ENCODE measurements around the gene MBLAC1. TPM values are rescaled to one million over a fixed set of nuclear protein-coding genes. Genes with fewer than 3 reads are reported as not detected.

MBLAC1 gene
- total RNA-seq, 1 experiment from 2014 or later: 0.70 TPM

GRCh38 chr7:100154651-100155491 lies 28.1 kb downstream of the MBLAC1 start:
- ChIA-PET CTCF (no interaction called here), POLR2A (ENCODE audit: unreplicated experiment) (no interaction called here)
- Histone ChIP-seq H3F3A (ENCODE audit: insufficient read depth, low read depth) (peaks cover 73% of the 10 kb centered on the region), H3K27me3 (ENCODE audit: insufficient read depth, low read depth) (no peaks in the 10 kb centered on the region), H3K4me2 (peak overlapping the region; percentile 11), H4K20me1 (ENCODE audit: insufficient read depth) (peaks cover 24% of the 10 kb centered on the region), H2AFZ (no peak overlapping the region), H3K9me2 (ENCODE audit: insufficient read depth) (no peaks in the 10 kb centered on the region), H3K9me3 (ENCODE audit: insufficient read depth, low read depth) (no peaks in the 10 kb centered on the region), H3K4me1 (replicated peaks; ENCODE audit: insufficient read depth) (peaks cover 40% of the 10 kb centered on the region), H3K36me3 (ENCODE audit: low read depth) (peaks cover 4% of the 10 kb centered on the region; the same call in 1 of the 2 replicates), H3K4me3 (no peak overlapping the region), H3K79me2 (ENCODE audit: low read depth) (peaks cover 35% of the 10 kb centered on the region), H3K27ac (peak overlapping the region; percentile 50)
- no TSS peak for BruUV-seq (replicated peaks)
- TF ChIP-seq EZH2 (IDR thresholded peaks at IDR 0.05; ENCODE audit: low read depth): no peak
- TF ChIP-seq, protein P1, sequence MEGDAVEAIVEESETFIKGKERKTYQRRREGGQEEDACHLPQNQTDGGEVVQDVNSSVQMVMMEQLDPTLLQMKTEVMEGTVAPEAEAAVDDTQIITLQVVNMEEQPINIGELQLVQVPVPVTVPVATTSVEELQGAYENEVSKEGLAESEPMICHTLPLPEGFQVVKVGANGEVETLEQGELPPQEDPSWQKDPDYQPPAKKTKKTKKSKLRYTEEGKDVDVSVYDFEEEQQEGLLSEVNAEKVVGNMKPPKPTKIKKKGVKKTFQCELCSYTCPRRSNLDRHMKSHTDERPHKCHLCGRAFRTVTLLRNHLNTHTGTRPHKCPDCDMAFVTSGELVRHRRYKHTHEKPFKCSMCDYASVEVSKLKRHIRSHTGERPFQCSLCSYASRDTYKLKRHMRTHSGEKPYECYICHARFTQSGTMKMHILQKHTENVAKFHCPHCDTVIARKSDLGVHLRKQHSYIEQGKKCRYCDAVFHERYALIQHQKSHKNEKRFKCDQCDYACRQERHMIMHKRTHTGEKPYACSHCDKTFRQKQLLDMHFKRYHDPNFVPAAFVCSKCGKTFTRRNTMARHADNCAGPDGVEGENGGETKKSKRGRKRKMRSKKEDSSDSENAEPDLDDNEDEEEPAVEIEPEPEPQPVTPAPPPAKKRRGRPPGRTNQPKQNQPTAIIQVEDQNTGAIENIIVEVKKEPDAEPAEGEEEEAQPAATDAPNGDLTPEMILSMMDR (conservative IDR thresholded peaks at IDR 0.05): no peak
- DNase-seq: no peak
- intact Hi-C loops (cut with micrococcal nuclease; ENCODE audit: unreplicated experiment): no loop called here

- Histone ChIP-seq H3K4me3 (no peak overlapping the region), H3K9me3 (ENCODE audit: insufficient read depth, low read depth) (no peaks in the 10 kb centered on the region), H3K27me3 (ENCODE audit: insufficient read depth, low read depth) (no peaks in the 10 kb centered on the region), H3K79me2 (ENCODE audit: low read depth) (peaks cover 26% of the 10 kb centered on the region), H2AFZ (no peak overlapping the region), H3K9me2 (ENCODE audit: insufficient read depth) (no peaks in the 10 kb centered on the region), H3K27ac (no peak overlapping the region), H3K4me1 (replicated peaks; ENCODE audit: insufficient read depth) (peaks cover 35% of the 10 kb centered on the region), H3K36me3 (ENCODE audit: low read depth) (peaks cover 4% of the 10 kb centered on the region; the same call in 1 of the 2 replicates), H3K4me2 (no peak overlapping the region), H3F3A (ENCODE audit: insufficient read depth, low read depth) (peaks cover 73% of the 10 kb centered on the region), H4K20me1 (ENCODE audit: insufficient read depth) (peaks cover 24% of the 10 kb centered on the region)
- BruUV-seq (replicated peaks): no TSS peak
- intact Hi-C loops (cut with micrococcal nuclease; ENCODE audit: unreplicated experiment): no loop called here
- no peak for TF ChIP-seq EZH2 (IDR thresholded peaks at IDR 0.05; ENCODE audit: low read depth)
- TF ChIP-seq, protein P1 (conservative IDR thresholded peaks at IDR 0.05): no peak
- no peak for DNase-seq
- ChIA-PET CTCF (no interaction called here), POLR2A (ENCODE audit: unreplicated experiment) (no interaction called here)
These were observed 29.0 kb downstream of the MBLAC1 start for GRCh38 chr7:100155553-100156317.

DNA sequence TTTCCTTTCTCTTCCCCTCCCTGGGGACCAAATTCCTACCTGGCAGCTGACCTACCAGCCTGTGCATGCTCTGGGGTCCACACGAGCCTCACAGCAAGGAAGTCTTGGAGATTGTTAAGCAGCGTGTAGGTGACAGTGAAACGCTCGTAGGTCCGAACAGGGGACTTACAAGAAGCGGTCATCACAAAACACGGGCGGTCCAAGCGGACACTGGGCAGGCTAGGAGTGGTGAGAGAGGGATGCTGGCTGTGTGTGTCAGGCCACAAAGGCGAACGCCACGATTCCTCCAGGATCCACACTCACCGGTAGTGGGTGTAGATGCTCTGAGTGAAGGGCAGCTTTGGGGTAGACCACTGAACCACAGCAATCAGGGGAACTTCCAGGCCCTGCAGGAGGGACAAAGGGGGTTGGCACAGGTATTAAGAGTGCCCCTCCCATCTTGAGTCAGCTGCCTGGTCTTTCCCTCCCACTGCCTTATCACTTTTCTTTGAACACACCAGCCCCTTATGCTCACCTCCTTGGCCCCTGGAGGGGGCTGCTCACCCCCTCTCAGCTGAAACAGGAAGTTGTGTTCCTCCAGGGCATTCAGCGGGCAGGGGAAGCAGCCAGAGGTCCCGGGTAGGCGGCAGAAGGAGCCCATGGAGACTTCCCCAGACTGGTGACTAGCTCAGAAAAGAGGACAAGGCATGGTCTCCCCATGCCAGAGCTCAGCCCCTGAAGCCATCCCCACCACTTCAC lies 29.7 kb downstream of the MBLAC1 start:
- TF ChIP-seq, protein P1 (conservative IDR thresholded peaks at IDR 0.05): no peak
- TF ChIP-seq EZH2 (IDR thresholded peaks at IDR 0.05; ENCODE audit: low read depth): no peak
- Histone ChIP-seq H3K36me3 (ENCODE audit: low read depth) (peaks cover 4% of the 10 kb centered on the region; the same call in 1 of the 2 replicates), H3K9me2 (ENCODE audit: insufficient read depth) (no peaks in the 10 kb centered on the region), H3K4me1 (replicated peaks; ENCODE audit: insufficient read depth) (peaks cover 35% of the 10 kb centered on the region), H3K4me2 (peak overlapping the region; percentile 82), H3K27ac (no peak overlapping the region), H3K4me3 (peak overlapping the region; percentile 86; the same call in 1 of the 2 replicates), H2AFZ (no peak overlapping the region), H3K9me3 (ENCODE audit: insufficient read depth, low read depth) (no peaks in the 10 kb centered on the region), H3F3A (ENCODE audit: insufficient read depth, low read depth) (peaks cover 70% of the 10 kb centered on the region), H3K27me3 (ENCODE audit: insufficient read depth, low read depth) (no peaks in the 10 kb centered on the region), H3K79me2 (ENCODE audit: low read depth) (peaks cover 22% of the 10 kb centered on the region), H4K20me1 (ENCODE audit: insufficient read depth) (peaks cover 24% of the 10 kb centered on the region)
- BruUV-seq (replicated peaks): no TSS peak
- ChIA-PET POLR2A (ENCODE audit: unreplicated experiment) (interaction anchor here (0.5 to 0.9 kb wide), 2 partner anchors 9 to 237 kb away, joined by 4 to 5 read pairs; no protein-coding TSS in a partner anchor), CTCF (no interaction called here)
- intact Hi-C loops (cut with micrococcal nuclease; ENCODE audit: unreplicated experiment): no loop called here
- no peak for DNase-seq
